ENCODE data around the gene DNAI7. TPM values are rescaled to one million over a fixed set of nuclear protein-coding genes. Genes with fewer than 3 reads are reported as not detected.

Gene DNAI7
- total RNA-seq, 1 experiment from 2014 or later = 0.52 TPM

DNA sequence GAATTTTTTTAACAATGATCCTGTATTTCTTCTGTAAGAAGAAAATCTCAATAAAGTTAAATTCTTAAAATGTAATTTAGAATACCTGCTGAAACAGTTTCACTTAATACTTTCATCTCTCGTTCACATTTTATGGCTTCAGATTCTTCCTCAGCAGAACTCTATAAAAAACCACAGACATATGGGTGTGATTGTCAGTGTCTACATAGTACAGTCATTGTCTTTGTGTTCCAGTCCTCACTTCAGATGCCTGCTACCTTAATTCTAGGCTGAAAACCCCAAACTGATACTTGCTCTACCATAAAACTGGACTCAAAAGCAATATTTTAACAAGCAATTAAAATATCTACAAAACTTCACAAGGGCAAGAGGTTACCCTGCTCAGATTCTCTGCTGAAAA, 71.8 kb downstream of the DNAI7 start (continued):
- TF ChIP-seq, protein P1, sequence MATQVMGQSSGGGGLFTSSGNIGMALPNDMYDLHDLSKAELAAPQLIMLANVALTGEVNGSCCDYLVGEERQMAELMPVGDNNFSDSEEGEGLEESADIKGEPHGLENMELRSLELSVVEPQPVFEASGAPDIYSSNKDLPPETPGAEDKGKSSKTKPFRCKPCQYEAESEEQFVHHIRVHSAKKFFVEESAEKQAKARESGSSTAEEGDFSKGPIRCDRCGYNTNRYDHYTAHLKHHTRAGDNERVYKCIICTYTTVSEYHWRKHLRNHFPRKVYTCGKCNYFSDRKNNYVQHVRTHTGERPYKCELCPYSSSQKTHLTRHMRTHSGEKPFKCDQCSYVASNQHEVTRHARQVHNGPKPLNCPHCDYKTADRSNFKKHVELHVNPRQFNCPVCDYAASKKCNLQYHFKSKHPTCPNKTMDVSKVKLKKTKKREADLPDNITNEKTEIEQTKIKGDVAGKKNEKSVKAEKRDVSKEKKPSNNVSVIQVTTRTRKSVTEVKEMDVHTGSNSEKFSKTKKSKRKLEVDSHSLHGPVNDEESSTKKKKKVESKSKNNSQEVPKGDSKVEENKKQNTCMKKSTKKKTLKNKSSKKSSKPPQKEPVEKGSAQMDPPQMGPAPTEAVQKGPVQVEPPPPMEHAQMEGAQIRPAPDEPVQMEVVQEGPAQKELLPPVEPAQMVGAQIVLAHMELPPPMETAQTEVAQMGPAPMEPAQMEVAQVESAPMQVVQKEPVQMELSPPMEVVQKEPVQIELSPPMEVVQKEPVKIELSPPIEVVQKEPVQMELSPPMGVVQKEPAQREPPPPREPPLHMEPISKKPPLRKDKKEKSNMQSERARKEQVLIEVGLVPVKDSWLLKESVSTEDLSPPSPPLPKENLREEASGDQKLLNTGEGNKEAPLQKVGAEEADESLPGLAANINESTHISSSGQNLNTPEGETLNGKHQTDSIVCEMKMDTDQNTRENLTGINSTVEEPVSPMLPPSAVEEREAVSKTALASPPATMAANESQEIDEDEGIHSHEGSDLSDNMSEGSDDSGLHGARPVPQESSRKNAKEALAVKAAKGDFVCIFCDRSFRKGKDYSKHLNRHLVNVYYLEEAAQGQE (IDR thresholded peaks at IDR 0.05; ENCODE audit: low read depth) = no peak
- TF ChIP-seq ZFX (IDR thresholded peaks at IDR 0.05) = no peak
- TF ChIP-seq, protein P2, sequence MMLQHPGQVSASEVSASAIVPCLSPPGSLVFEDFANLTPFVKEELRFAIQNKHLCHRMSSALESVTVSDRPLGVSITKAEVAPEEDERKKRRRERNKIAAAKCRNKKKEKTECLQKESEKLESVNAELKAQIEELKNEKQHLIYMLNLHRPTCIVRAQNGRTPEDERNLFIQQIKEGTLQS (IDR thresholded peaks at IDR 0.05) = no peak

DNA sequence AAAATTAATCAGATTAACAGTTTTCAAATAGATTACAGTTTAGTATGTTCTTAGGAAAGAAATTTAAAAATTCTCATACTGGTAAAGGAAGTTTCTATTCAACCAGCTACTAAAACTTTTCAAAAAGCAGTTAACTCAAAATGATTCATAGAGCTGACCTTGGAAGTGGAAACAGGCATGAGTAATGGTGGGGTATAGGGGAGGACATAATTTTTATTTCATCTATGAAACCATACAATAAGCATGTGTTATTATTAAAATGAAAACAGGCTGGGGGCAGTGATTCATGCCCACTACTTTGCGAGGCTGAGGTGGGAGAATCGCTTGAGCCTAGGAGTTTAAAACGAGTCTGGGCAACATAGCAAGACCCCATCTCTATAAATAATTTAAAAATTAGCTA, 73.0 kb downstream of the DNAI7 start:
- H3K27me3 ChIP-seq (ENCODE audit: insufficient read depth, low read length) = no peaks in the 10 kb centered on the region
- RAD21 ChIA-PET (ENCODE audit: low non-redundant PET in 1 of 2, low total read pairs in 2 of 2, uncharacterized antibody in 2 of 2, unreplicated experiment in 2 of 2) = no interaction called here
- H3K79me2 ChIP-seq (ENCODE audit: insufficient read depth, low read length) = no peaks in the 10 kb centered on the region
- no peak overlapping the region for H3K4me2 ChIP-seq (ENCODE audit: low read length)
- no peak overlapping the region for H2AFZ ChIP-seq (ENCODE audit: low read depth, low read length, poor library complexity, severe bottlenecking)
- no peaks in the 10 kb centered on the region for H3K9me2 ChIP-seq (ENCODE audit: insufficient read depth)
- no peak overlapping the region for H3K27ac ChIP-seq (ENCODE audit: low read depth, low read length)
- CTCF ChIA-PET = interaction anchor here (1.7 kb wide), 1 partner anchor 131 kb away, joined by 6 read pairs; no protein-coding TSS in a partner anchor
- POLR2A ChIA-PET = no interaction called here
- no peaks in the 10 kb centered on the region for H3K36me3 ChIP-seq (ENCODE audit: control insufficient read depth in 1 of 2, insufficient read depth in 2 of 2, low read length in 2 of 2)
- intact Hi-C loops (cut with micrococcal nuclease) = loop anchor here (10.0 kb wide), 1 partner anchor 1917 kb away; no protein-coding TSS in a partner anchor
- no peak for ATAC-seq
- no peak overlapping the region for H3K9ac ChIP-seq (ENCODE audit: low read length)
- TF ChIP-seq ZNF274 (IDR thresholded peaks at IDR 0.05; ENCODE audit: low read depth, low read length) (no peak), CEBPB (IDR thresholded peaks at IDR 0.05; ENCODE audit: low read depth) (no peak), POLR2A (IDR thresholded peaks at IDR 0.05; ENCODE audit: borderline replicate concordance, extremely low read depth, insufficient read depth, insufficient read length) (no peak), JUND (IDR thresholded peaks at IDR 0.05) (no peak), YY1 (IDR thresholded peaks at IDR 0.05; ENCODE audit: extremely low read depth, insufficient replicate concordance, low read depth, low read length) (no peak), FOSL1 (IDR thresholded peaks at IDR 0.05; ENCODE audit: low read depth) (no peak), RAD21 (IDR thresholded peaks at IDR 0.05; ENCODE audit: low read depth) (no peak), EZH2phosphoT487 (IDR thresholded peaks at IDR 0.05; ENCODE audit: borderline replicate concordance) (no peak), SRF (IDR thresholded peaks at IDR 0.05; ENCODE audit: low read depth) (no peak), POLR2AphosphoS5 (IDR thresholded peaks at IDR 0.05; ENCODE audit: low read depth, low read length) (no peak)
- TF ChIP-seq, protein P2 (IDR thresholded peaks at IDR 0.05) = no peak
- TF ChIP-seq, protein P1 (IDR thresholded peaks at IDR 0.05; ENCODE audit: low read depth) = no peak
- TF ChIP-seq, protein P3, sequence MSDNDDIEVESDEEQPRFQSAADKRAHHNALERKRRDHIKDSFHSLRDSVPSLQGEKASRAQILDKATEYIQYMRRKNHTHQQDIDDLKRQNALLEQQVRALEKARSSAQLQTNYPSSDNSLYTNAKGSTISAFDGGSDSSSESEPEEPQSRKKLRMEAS (IDR thresholded peaks at IDR 0.05) = no peak
- no peaks in the 10 kb centered on the region for H3K9me3 ChIP-seq (ENCODE audit: control insufficient read depth in 1 of 2, insufficient read depth in 1 of 2, low read depth in 1 of 2, low read length in 2 of 2)
- no peaks in the 10 kb centered on the region for H3K4me1 ChIP-seq (ENCODE audit: control insufficient read depth in 1 of 2, insufficient read depth in 2 of 2, low read length in 2 of 2)
- H3K4me3 ChIP-seq (replicated peaks in 1 of 2; ENCODE audit: low read depth in 1 of 2, low read length in 2 of 2) = no peak overlapping the region
- no peak for DNase-seq (ENCODE audit: low read depth, low spot score)
- H4K20me1 ChIP-seq (ENCODE audit: insufficient read depth) = no peaks in the 10 kb centered on the region
- no TSS peak for BruUV-seq (replicated peaks)

Data from HCT116 (cell line).